ENCODE data around the gene DLG2.
"Not testable (repeated sequence)": the region's sequence is repeated elsewhere in the genome, so short reads cannot be mapped to it uniquely, and the experiment has no call there.

DLG2 gene

DNA sequence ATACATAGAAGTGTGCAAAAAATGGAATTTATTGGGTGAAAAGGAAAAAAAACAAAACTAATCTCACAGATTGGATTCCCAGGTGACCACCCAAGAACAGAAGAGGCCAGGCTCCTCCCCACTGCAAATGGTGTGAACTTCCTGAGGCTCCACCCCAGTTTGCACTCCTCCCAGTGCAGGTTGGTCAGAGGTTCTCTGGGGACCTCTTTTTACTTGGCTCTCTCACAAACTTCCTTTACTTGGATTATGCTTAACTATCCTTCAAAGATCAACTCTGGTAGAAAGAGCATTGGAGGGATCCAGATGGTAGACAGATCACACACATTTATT is 2202.0 kb downstream of the DLG2 start:
- no peak overlapping the region for H3K4me3 ChIP-seq (ENCODE audit: low read length)
- DNase-seq (ENCODE audit: low read depth), result no peak
- TF ChIP-seq, protein P1, sequence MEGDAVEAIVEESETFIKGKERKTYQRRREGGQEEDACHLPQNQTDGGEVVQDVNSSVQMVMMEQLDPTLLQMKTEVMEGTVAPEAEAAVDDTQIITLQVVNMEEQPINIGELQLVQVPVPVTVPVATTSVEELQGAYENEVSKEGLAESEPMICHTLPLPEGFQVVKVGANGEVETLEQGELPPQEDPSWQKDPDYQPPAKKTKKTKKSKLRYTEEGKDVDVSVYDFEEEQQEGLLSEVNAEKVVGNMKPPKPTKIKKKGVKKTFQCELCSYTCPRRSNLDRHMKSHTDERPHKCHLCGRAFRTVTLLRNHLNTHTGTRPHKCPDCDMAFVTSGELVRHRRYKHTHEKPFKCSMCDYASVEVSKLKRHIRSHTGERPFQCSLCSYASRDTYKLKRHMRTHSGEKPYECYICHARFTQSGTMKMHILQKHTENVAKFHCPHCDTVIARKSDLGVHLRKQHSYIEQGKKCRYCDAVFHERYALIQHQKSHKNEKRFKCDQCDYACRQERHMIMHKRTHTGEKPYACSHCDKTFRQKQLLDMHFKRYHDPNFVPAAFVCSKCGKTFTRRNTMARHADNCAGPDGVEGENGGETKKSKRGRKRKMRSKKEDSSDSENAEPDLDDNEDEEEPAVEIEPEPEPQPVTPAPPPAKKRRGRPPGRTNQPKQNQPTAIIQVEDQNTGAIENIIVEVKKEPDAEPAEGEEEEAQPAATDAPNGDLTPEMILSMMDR (IDR thresholded peaks at IDR 0.05; ENCODE audit: insufficient read depth, low read depth, low read length, missing control alignments), result no peak

DNA sequence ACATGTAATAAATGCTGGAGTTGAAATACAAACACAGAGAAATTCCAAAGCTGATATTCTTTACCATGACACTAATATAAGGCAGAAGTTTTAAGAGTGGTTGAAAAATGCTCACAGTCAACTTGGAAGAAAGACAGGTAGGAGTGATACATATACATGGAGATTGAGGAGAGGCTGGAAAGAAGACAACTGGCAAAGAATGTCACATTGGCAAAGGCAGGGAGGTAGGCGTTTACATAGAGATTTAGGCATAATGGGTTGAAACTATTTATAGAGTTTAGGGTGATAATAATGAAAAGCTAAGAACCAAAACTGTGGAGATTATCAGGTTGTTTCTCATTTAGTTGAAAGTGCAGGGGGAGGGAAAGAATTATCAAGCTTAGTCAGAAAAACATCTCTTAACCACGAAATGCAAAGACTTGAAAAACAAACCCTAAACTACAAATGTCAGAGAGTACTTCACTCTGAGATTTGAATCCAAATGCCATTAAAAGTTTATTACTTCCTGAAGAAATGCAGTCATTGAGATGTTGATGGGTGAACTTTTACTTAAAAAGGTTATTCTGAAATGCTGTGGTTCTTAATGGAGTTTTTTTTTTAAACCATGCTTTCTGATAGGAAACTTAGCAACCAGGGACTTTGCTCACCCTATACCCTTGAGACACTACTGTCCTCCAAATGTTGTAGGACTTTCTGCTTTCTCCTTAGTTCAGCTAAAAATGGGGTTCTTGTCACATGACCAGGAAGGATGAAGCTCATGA is 2202.6 kb downstream of the DLG2 start:
- DNase-seq (ENCODE audit: low read depth), result no peak
- no peak overlapping the region for H3K4me3 ChIP-seq (ENCODE audit: low read length)
- TF ChIP-seq, protein P1 (IDR thresholded peaks at IDR 0.05; ENCODE audit: insufficient read depth, low read depth, low read length, missing control alignments), result no peak

DNA sequence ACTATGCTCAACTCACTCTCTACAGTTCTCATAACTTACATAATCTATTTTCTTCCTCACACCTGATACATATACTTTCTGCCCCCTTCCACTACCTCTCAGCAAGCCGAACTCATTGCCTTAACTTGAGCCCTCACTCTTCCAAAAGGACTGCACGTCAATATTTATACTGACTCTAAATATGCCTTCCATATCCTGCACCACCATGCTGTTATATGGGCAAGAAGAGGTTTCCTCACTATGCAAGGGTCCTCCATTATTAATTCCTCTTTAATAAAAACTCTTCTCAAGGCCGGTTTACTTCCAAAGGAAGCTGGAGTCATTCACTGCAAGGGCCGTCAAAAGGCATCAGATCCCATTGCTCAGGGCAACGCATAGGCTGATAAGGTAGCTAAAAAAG is 2204.5 kb downstream of the DLG2 start:
- not testable (repeated sequence) for DNase-seq (ENCODE audit: low read depth); H3K4me3 ChIP-seq (ENCODE audit: low read length)

DNA sequence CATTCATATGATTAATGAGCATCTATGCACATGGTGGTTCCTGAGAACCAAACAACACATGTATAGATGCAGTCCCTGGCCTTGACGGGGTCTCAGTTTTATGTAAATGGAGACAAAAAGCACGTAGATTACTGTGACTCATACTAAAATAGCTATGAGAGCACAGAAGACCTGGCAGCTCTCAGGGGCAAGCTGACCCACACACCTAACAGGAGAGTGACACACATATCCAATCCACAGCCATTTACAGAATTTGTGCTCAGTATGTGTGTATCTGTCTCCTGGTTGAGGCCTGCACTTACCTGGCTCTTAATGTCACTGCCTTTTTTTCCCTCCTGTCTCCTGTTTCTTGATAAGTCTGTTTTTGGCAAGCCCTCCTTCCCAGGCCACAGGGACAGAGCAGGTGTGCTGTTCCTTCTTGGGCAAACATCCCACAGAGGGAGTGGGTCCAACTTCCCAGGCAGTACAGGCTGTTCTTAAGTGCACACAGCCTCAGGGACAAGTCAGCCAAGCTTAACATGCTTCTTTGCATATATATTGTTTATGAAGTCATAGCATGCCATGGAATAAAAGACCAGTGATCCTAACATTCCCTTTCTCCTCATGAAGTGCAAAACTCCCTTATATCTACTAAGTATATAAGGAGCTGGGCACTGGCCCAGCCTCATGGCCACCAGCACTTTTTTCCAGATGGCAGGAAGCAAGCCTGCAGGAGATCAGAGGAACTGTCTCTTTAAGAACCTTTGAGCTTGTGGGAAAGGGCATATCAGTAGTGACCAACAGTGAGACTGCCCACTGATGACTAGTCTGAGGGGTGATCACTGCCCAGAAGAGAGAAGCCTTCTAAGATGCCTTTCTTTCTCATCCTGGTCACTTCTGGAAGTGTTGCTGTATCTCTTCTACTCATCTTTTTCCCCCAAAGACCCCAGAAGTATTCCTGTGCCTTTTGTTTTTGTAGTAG is 2216.3 kb downstream of the DLG2 start:
- no peak for DNase-seq (ENCODE audit: low read depth)
- TF ChIP-seq, protein P1 (IDR thresholded peaks at IDR 0.05; ENCODE audit: insufficient read depth, low read depth, low read length, missing control alignments), result no peak
- H3K4me3 ChIP-seq (ENCODE audit: low read length), result no peak overlapping the region

DNA sequence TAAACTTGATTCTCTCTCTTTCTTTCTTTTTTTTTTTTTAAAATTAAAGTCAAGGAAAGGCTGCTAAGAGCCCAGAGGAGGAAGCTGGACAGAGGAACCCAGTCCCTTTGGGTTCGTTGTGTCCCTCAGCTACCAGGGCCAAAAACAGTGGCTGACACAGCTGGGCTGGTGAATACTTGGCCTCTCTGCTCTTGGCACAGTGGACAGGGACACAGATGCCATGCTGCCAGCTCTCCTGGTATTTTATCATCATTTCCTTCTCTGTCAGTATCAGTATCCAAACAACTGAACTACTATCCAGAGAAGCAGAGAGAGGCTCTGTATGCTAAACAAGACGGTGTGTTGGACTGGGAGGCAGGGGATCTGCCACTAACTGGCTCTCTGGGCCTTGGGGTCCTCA is 2217.3 kb downstream of the DLG2 start:
- TF ChIP-seq, protein P1 (IDR thresholded peaks at IDR 0.05; ENCODE audit: insufficient read depth, low read depth, low read length, missing control alignments), result no peak
- DNase-seq (ENCODE audit: low read depth), result no peak
- no peak overlapping the region for H3K4me3 ChIP-seq (ENCODE audit: low read length)

DNA sequence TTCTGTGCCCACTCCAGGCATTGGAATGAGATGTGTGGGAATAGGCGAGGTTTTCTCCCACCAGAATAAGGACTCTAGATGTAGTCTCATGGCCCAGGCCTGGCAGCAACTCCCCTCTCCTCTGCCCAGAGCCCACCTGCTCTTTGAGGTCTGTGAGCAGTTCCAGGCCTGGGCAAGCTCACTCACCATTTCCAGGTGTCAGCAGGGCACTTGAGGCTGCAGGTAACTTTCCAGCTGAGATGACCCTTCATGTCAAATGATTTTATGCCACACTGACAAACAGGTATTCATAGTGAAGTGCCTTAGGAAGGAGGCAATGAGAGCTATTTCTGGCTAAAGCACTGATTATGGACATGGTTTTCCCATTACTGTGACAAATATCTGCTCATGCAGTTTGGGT is 2217.7 kb downstream of the DLG2 start:
- no peak overlapping the region for H3K4me3 ChIP-seq (ENCODE audit: low read length)
- no peak for DNase-seq (ENCODE audit: low read depth)
- TF ChIP-seq, protein P1 (IDR thresholded peaks at IDR 0.05; ENCODE audit: insufficient read depth, low read depth, low read length, missing control alignments), result no peak

DNA sequence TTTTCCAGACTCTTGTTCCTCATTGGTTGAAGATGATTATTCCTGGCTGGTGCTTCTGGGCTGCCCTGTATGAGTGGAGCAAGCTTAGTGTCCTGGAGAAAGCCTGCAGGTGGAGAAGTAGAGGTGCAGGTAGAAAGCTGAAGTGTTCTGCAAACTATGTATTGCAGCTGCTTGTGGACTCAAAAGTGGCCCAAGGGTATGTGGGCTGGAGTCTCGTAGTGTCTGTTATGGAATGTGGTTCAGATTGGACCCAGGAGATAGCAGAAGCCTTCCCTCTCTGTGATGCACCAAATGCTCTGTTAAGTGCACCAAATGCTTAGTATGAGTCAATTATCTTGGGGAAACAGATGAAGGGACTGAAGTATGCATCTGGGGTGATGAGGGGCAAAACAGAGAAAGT is 2218.2 kb downstream of the DLG2 start:
- H3K4me3 ChIP-seq (ENCODE audit: low read length), result no peak overlapping the region
- no peak for DNase-seq (ENCODE audit: low read depth)
- TF ChIP-seq, protein P1 (IDR thresholded peaks at IDR 0.05; ENCODE audit: insufficient read depth, low read depth, low read length, missing control alignments), result no peak

Measured in epithelial cell of esophagus (primary cell).